NT2/D1 (cell line): ENCODE results near the gene NFIA.

Experiments used
- SUZ12 ChIP-seq: IDR thresholded peaks from 2 replicates; pipeline ENCODE4 v1.6.1; 2011; ENCODE audit not compliant: insufficient read length, insufficient read depth; ENCODE audit errors: extremely low read depth
- YY1 ChIP-seq: IDR thresholded peaks from 2 replicates; pipeline ENCODE4 v1.6.1; 2011; ENCODE audit not compliant: insufficient read length, insufficient read depth
- ZNF274 ChIP-seq: IDR thresholded peaks from 2 replicates; pipeline ENCODE4 v1.6.1; 2011; ENCODE audit warnings: mild to moderate bottlenecking, low read depth, low read length

- TF ChIP-seq ZNF274 (no peak), YY1 (no peak), SUZ12 (no peak)
Measured at GRCh38 chr1:61115436-61115835, 33.1 kb downstream of the NFIA start.
